HG03139 (cell line): Measurements from ENCODE around the gene RPL35A.
"Not testable (repeated sequence)": the region's sequence is repeated elsewhere in the genome, so short reads cannot be mapped to it uniquely, and the experiment has no call there.

Source experiments
- ATAC-seq: cut with Tn5 transposase; IDR thresholded peaks from one replicate; pipeline ENCODE4 v1.9.1; 2021; ENCODE audit not compliant: unreplicated experiment

The RPL35A gene

DNA sequence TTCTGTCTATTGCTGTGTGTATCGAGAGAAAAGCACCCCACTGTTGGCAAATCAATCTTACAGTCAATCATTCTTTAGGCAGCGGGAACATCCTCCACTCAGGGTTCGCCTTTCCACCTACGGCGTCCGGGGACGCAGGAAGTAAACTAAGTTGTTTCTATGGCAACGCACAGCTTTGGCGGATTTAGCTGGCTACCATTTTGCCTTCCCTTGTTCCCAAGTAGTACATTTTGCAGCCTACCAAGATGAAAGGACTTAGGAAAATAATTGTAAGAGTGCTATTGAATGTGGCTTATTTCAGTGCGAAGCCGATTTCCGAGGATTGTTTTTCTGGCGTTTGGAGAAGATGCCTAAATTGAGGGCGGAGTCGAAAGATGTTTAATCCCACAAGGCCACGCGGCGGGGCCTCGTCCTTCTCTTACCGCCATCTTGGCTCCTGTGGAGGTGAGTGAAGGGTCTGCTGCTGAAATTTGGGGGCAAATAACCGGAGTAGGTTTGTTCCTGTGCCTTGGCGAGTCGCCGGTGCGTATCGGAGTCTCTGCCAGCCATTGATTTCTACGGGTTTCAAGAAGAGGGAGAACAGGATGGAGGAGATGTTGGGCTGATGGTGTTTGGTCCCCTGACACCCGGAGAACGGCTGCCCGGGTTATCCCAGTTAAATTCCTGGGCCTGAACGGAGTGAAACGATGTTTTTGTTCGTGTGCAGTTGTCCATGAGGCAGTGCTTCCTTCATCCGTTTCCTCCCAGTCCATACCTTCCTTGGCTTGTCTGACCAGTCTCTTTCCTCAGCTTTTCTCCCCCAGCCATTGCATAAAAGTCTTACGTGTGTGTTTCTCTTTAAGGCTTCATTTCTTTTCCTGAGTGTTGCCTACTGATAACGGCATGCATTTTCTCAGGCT is at the start of gene RPL35A:
RPL35A (plus strand) TSS at position 413 of the 899 bp plus-strand sequence. CDS start 778 bp downstream, outside the sequence.
- peak; percentile 86 for ATAC-seq

DNA sequence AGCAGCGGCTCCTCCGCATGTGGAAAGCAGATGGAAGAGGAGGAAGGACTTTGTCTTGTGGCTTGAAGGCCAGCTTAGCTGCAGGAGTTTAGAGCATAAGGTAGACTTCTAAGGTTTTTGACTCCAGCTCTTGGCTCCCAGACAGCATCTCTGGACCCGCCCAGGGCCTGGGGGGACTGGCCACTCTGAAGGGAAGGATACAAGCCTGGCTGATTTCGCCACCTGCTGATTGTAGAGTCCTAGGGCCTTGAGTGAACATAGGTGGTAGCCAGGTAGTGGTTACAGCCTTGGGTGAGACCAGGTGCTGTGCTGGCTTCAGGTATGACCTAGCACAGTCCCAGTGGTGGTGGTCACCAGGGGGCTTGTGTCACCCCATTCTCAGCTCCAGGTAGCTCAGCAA is 48.4 kb upstream of the RPL35A start:
- ATAC-seq: no peak

GRCh38 chr3:197906023-197906849 is 43.8 kb upstream of the RPL35A start:
- peak; percentile 74 for ATAC-seq

GRCh38 chr3:197906850-197907187 is 43.2 kb upstream of the RPL35A start:
- ATAC-seq: no peak

- no peak for ATAC-seq
Observed at GRCh38 chr3:197907196-197907595, 42.8 kb upstream of the RPL35A start.

DNA sequence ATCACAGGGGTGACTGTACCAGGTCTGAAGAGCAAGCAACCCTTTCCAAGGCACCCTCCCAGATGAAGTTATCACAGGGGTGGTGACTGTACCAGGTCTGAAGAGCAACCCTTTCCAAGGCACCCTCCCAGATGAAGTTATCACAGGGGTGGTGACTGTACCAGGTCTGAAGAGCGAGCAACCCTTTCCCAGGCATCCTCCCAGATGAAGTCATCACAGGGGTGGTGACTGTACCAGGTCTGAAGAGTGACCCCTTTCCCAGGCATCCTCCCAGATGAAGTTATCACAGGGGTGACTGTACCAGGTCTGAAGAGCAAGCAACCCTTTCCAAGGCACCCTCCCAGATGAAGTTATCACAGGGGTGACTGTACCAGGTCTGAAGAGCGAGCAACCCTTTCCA is 41.4 kb upstream of the RPL35A start:
- ATAC-seq: not testable (repeated sequence)

DNA sequence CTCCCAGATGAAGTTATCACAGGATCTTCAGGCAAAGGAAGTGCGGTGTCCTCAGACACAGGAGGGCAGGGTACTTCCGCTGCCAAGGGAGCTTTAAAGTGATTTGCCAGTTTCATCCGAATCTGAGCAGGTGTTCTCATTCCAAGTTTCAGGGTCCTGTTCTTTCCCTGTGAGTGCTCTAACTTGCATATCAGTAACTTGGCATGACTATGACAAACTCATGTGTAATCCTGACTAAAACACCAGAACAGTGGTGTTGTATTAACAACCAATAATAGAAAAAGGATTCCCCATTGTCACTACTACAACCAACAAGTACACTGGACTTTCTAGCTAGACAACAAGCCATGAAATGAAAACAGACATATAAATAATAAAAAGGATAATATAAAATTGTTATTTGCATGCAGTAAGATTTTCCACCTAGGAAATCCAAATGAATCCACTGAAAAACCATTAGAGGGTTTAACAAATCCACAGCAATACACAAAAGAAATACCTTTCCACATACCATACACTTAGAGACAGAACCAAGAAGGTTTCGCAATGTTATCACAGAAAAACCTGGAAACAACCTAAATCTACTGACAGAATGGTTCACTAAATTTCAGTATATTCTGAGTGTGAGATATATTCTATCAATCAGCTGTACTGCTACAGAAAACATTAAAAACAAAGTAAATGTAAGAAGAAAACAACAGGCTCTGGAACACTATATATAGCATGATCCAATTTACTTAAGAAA is 40.9 kb upstream of the RPL35A start:
- no peak for ATAC-seq

DNA sequence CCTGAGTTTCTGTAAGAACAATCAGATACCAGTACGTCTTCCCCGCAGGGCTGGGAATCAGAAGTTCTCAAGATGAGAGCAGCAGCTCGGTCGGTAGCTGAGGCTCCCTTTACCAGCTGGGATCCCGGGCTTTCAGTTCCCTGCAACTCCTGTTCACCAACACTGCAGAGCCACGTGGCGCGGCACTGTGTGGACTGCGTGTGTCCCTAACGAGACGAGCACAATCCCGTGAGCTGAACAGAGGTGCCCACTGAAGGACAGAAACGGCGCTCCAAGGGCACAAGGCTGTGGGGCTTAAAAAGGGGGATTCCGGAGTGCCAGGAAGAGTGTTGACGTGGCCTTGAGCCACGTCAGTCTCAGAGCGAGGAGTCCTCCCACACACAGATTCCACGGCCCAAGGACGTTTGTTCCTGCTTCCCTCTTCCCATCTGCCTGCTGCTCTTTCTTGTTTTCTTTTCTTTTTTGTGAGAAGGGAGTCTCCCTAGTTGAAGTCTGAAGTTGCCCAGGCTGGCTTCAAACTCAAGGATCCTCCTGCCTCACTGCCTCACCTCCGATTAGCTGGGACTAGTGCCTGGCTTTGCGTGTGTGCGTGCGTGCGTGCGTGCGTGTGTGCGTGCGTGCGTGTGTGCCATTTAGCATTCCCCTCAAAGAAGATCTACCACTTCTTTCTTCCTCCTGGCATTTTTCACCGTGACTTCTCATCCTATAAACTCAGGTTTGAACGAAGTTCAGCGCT is 37.1 kb upstream of the RPL35A start:
- ATAC-seq: no peak

DNA sequence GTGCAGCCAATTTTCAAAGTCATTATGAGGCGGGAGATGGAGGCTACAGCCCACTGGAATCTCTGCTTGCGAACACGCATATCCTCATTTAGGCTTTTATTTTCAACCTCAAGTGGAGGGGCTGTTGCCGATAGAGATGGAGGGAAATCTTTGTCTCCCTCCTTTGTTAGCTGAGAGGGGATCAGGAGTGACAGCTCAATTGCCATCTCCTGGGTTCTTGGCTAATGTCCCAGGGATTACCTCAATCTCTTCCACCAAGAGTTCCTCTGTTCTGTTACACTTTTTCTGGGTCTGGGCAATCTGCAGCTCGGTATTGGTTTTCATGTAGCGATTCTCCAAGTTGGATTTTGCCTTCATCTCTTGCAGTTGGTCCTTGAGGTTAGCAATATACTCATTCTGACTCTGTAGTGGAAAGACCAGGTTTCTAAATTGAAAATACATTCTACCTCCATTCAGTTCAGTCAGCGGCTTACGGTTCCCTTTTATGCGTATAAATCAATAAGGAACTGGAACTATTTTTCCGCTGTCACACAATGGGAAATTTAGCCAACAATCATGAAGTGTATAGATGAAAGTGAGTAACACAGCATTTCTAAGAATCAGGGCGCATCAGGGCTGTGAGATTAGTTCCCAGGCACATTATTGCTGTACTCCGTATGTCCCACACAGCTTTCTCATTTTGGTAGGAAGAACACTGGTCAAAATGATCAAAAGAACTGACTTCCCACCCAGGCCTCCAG is 36.2 kb upstream of the RPL35A start:
- no peak for ATAC-seq

- ATAC-seq: not testable (repeated sequence)
Observed at GRCh38 chr3:197921429-197922275, 28.3 kb upstream of the RPL35A start.

DNA sequence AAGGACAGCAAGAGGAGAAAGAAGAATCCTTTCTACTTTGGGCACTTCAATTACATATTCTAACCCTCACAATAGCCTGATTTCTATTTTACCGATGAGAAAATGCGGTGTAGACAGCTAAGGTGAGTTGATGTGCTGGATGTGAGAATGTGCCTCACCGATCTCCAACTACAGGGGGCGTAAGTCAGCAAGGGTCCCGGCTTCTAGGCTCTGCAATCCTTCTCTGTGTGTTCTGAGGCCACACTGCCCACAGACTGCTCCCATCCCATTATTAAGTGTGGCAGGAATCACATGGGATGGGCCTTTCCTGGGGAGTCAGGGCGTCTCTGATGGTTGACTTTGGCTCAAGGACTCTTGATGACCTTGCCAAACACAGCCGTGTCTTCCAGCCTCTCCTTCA is 23.6 kb upstream of the RPL35A start:
- ATAC-seq: no peak

DNA sequence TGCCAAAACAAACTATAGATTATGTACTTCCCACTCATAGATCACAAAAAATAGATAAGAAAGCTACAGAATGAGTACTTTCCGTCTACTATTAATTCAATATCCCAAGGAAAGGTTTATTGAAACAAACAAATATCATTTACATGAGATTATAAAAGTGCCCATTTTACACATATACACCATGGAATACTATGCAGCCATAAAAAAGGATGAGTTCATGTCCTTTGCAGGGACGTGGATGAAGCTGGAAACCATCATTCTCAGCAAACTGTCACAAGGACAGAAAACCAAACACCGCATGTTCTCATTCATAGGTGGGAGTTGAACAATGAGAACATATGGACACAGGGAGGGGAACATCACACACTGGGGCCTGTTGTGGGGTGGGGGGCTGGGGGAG is 22.4 kb upstream of the RPL35A start:
- ATAC-seq: not testable (repeated sequence)

- no peak for ATAC-seq
Observed at GRCh38 chr3:197936819-197937384, 13.1 kb upstream of the RPL35A start.

DNA sequence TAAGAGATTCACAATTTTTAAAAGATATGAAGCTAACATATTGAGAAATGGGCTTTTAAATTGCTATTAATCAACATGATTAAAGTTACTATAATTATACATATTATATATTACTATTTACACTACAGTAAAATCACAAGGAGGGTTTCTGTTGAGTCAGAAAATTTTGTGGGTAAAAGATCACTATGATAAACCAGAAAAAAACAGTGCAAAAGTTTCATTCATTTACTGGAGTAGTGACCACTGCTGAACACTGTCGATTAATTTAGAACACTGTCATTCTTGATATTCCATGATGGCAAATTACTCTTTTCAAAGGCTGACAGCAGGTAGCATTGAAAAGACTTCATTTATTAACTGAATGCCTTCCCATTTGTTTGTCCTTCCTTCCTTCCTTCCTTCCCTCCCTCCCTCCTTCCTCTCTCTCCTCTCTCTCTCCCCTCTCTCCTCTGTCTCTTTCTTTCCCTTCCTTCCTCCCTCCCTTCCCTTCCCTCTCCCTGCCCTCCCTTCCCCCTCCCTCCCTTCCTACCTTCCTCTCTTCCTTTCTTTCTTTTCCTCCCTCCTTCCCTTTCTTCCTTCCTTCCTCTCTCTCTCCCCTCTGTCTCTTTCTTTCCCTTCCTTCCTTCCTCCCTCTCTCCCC is 9.1 kb upstream of the RPL35A start:
- no peak for ATAC-seq

- no peak for ATAC-seq
Observed at GRCh38 chr3:197942956-197943556, 6.9 kb upstream of the RPL35A start.

DNA sequence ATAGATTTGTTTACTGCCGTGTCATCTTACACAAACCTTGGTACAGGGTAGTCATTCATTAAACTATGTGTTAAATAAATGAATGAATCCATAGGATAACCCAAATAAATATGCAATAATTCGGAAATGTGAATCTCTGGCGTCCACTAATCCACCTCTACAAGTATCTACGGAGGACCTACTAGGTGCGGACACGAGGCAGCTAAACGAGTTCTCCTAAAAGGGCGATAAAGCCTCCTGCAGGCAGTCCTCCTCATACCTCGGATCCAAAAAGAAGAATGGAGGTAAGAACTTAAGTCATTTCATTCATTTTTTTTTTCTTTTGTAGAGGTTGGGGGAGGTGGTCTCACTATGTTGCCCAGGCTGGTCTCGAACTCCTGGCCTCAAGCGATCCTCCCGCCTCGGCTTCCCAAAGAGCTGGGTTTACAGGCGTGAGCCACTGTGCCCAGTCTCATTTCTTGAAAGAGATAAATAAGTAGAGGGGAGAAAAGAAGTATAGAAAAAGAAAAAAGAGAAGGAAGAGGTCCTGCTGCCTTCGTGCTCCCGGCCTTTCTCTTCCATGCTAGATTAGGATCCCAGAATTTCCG is 706 bp upstream of the RPL35A start:
- no peak for ATAC-seq

DNA sequence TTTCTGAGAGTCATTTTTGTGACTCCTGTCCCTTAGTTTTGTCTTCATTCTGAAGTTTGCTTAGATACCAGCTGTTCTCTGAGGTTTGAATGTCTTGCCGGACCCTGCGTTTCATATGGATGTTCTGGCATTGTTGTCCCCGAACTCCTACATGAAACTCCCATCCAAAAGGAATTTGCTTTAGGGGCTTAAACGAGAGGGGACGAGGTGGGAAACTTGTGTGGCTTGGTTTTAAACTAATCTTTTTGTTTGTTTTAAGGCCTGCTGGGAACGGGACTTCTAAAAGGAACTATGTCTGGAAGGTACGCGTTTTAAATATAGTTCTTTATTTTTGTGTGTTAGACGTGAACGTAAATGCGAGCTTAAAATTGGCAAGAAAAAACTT is 679 bp downstream of the RPL35A start:
- ATAC-seq: no peak
